B cell (primary cell): ENCODE results near the gene BACH2. TPM values are rescaled to one million over a fixed set of nuclear protein-coding genes. Genes with fewer than 3 reads are reported as not detected.
A peak's percentile ranks its signal among the peaks of the same experiment; 100 is the strongest.

ENCODE experiments used
- ATAC-seq: fragments of 200-7000 bp; cut with Tn5 transposase; one replicate; pipeline ENCODE4 v1.10.0; 2021; ENCODE audit warnings: low read depth, mild to moderate bottlenecking, moderate number of reproducible peaks, moderate library complexity
- CTCF ChIA-PET: fragments of 350-600 bp; sonication (Branson Sonifier 250); formaldehyde crosslinking; loops from one replicate; lab custom pipeline; 2021; ENCODE audit warnings: antibody characterized with exemption, inconsistent platforms; lab: Charles Lee
- POLR2A ChIA-PET: fragments of 350-600 bp; sonication (Branson Sonifier 250); formaldehyde crosslinking; loops from one replicate; lab custom pipeline; 2021; ENCODE audit warnings: antibody characterized with exemption; lab: Charles Lee
- DNase-seq: peaks from one replicate; pipeline ENCODE4 v3.0.0; 2013
- H2AFZ ChIP-seq: 2 replicates; pipeline ENCODE4 v1.6.1; 2012; ENCODE audit warnings: mild to moderate bottlenecking, low read depth, low read length; ENCODE audit not compliant: insufficient read depth, poor library complexity, severe bottlenecking
- H3K27ac ChIP-seq, 2 donors: 1 replicate in 1 of 2; 2 replicates in 1 of 2; pipeline ENCODE4 v1.5.1; 2012 to 2013; ENCODE audit warnings: low read length in 2 of 2, mild to moderate bottlenecking in 2 of 2, moderate library complexity in 1 of 2
- H3K27me3 ChIP-seq, 4 experiments: fragments of 200-600 bp in 1 of 4; sonication (generic) in 1 of 4; replicated peaks in 1 of 4; 1 replicate in 2 of 4; 2 replicates in 2 of 4; pipeline versions ENCODE4 v1.6.1 to v1.7.0; 2013 to 2016; ENCODE audit warnings: low read length in 3 of 4, mild to moderate bottlenecking in 2 of 4, mixed read lengths in 1 of 4, moderate library complexity in 1 of 4; ENCODE audit not compliant: insufficient read depth in 4 of 4, control insufficient read depth in 3 of 4; ENCODE audit errors: control extremely low read depth in 1 of 4
- H3K36me3 ChIP-seq, 2 experiments: replicated peaks in 1 of 2; 1 replicate in 1 of 2; 2 replicates in 1 of 2; pipeline versions ENCODE4 v1.6.1 to v1.7.1; 2013; ENCODE audit warnings: low read length in 1 of 2; ENCODE audit not compliant: insufficient read depth in 2 of 2, control insufficient read depth in 1 of 2; ENCODE audit errors: control extremely low read depth in 1 of 2, extremely low read depth in 1 of 2
- H3K4me1 ChIP-seq, 2 donors: fragments of 200-600 bp in 1 of 2; sonication (generic) in 1 of 2; 1 replicate in 1 of 2; 2 replicates in 1 of 2; pipeline versions ENCODE4 v1.5.1 to v1.6.1; 2013 to 2017; ENCODE audit warnings: low read length in 2 of 2; ENCODE audit not compliant: control insufficient read depth in 2 of 2, insufficient read depth in 2 of 2
- H3K4me2 ChIP-seq: replicated peaks from 2 replicates; pipeline ENCODE3; 2012; ENCODE audit warnings: mild to moderate bottlenecking, low read depth, low read length; ENCODE audit not compliant: poor library complexity, severe bottlenecking
- H3K4me3 ChIP-seq, 5 experiments: fragments of 200-600 bp in 1 of 5; sonication (generic) in 1 of 5; 1 replicate in 3 of 5; 2 replicates in 2 of 5; pipeline versions ENCODE4 v1.5.1 to v1.7.0; 2011 to 2016; ENCODE audit warnings: low read length in 4 of 5, mild to moderate bottlenecking in 4 of 5, low read depth in 2 of 5, control low read depth in 1 of 5, moderate library complexity in 1 of 5; ENCODE audit not compliant: insufficient read depth in 1 of 5; ENCODE audit errors: control extremely low read depth in 1 of 5, extremely low read depth in 1 of 5
- H3K79me2 ChIP-seq: fragments of 200-600 bp; sonication (generic); one replicate; pipeline ENCODE4 v1.6.0; 2016; ENCODE audit warnings: low read length; ENCODE audit not compliant: control insufficient read depth, insufficient read depth
- H3K9ac ChIP-seq: fragments of 200-600 bp; sonication (generic); 2 replicates; pipeline ENCODE4 v1.6.1; 2017; ENCODE audit warnings: mild to moderate bottlenecking, low read length, moderate library complexity
- H3K9me3 ChIP-seq, 3 donors: one replicate each; pipeline versions ENCODE4 v1.6.1 to v1.7.1; 2013; ENCODE audit warnings: low read length in 2 of 3; ENCODE audit not compliant: control insufficient read depth in 2 of 3, insufficient read depth in 1 of 3; ENCODE audit errors: control extremely low read depth in 1 of 3
- H4K20me1 ChIP-seq: 2 replicates; pipeline ENCODE4 v1.6.0; 2012; ENCODE audit warnings: mild to moderate bottlenecking, low read length; ENCODE audit not compliant: insufficient read depth, control insufficient read depth, poor library complexity, severe bottlenecking
- H3K27ac Mint-ChIP-seq: one replicate; pipeline ENCODE4 v1.8.0; 2021; ENCODE audit warnings: mixed read lengths
- H3K27me3 Mint-ChIP-seq: one replicate; pipeline ENCODE4 v1.8.0; 2021; ENCODE audit warnings: mixed read lengths
- H3K4me1 Mint-ChIP-seq: one replicate; pipeline ENCODE4 v1.8.0; 2021; ENCODE audit warnings: mixed read lengths
- H3K4me3 Mint-ChIP-seq: one replicate; pipeline ENCODE4 v1.8.0; 2021; ENCODE audit warnings: mixed read lengths
- H3K9me3 Mint-ChIP-seq: one replicate; pipeline ENCODE4 v1.8.0; 2022; ENCODE audit warnings: mixed read lengths; ENCODE audit not compliant: insufficient read depth
- WGBS: methylation state at CpG from one replicate; pipeline ENCODE4 v1.1.5; 2013; ENCODE audit warnings: missing lambda C conversion rate; ENCODE audit not compliant: insufficient coverage; 5-methylcytosine and 5-hydroxymethylcytosine counted together
- intact Hi-C: fragments of 100-400 bp; cut with micrococcal nuclease; formaldehyde crosslinking; loops from one replicate; pipeline ENCODE4 v1.10.0; 2022
- polyA plus RNA-seq: library from polyadenylated mRNA; depleted of rRNA; stranded (reverse); fragments of >200 nt; gene quantifications from 2 replicates; pipeline ENCODE4 v1.2.3, GENCODE V29; 2012
- total RNA-seq, 2 donors: library from RNA; stranded (reverse); fragments of 120-200 nt in 1 of 2; gene quantifications; 1 replicate in 1 of 2; 2 replicates in 1 of 2; pipeline versions ENCODE4 v1.2.3 to v1.2.4, GENCODE V29; 2013 to 2022
- TF ChIP-seq, protein P1 (sequence below): fragments of 200-600 bp; IDR thresholded peaks from one replicate; pipeline ENCODE4 v1.8.0; 2022; ENCODE audit warnings: antibody characterized with exemption, mild to moderate bottlenecking

BACH2 gene
- total and polyA plus RNA-seq, 2 donors (not counting 1 experiment from before 2014, with no cell fraction given) = 41.1 to 235 TPM

- H3K9ac ChIP-seq = peak overlapping the region; percentile 59
- Mint-ChIP-seq H3K4me1 (peaks cover 90% of the 10 kb centered on the region), H3K27ac (peak overlapping the region; percentile 90), H3K4me3 (peak overlapping the region; percentile 90), H3K27me3 (no peaks in the 10 kb centered on the region), H3K9me3 (no peaks in the 10 kb centered on the region)
- H3K36me3 ChIP-seq = peaks cover 1 to 15% of the 10 kb centered on the region in 2 experiments
- POLR2A ChIA-PET = interaction anchor here (0.7 kb wide), 1 partner anchor 199 kb away, joined by 3 read pairs; no protein-coding TSS in a partner anchor
- intact Hi-C loops = loop anchor here (1.0 to 10.0 kb wide), 12 partner anchors 8 to 725 kb away; partner anchors contain the start of genes CASP8AP2 and UBE2J1
- H3K79me2 ChIP-seq = peaks cover 97% of the 10 kb centered on the region
- peak overlapping the region; percentile 9 to 52 for H3K27ac ChIP-seq
- H2AFZ ChIP-seq = no peak overlapping the region
- CTCF ChIA-PET = interaction anchor here (1.0 to 1.4 kb wide), 2 partner anchors 137 to 139 kb away, joined by 3 to 5 read pairs; no protein-coding TSS in a partner anchor
- 37% methylated on average over 2 of the region's 11 CpGs for WGBS
- TF ChIP-seq, protein P1, sequence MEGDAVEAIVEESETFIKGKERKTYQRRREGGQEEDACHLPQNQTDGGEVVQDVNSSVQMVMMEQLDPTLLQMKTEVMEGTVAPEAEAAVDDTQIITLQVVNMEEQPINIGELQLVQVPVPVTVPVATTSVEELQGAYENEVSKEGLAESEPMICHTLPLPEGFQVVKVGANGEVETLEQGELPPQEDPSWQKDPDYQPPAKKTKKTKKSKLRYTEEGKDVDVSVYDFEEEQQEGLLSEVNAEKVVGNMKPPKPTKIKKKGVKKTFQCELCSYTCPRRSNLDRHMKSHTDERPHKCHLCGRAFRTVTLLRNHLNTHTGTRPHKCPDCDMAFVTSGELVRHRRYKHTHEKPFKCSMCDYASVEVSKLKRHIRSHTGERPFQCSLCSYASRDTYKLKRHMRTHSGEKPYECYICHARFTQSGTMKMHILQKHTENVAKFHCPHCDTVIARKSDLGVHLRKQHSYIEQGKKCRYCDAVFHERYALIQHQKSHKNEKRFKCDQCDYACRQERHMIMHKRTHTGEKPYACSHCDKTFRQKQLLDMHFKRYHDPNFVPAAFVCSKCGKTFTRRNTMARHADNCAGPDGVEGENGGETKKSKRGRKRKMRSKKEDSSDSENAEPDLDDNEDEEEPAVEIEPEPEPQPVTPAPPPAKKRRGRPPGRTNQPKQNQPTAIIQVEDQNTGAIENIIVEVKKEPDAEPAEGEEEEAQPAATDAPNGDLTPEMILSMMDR = no peak
- peaks cover 87% of the 10 kb centered on the region for H4K20me1 ChIP-seq
- peak overlapping the region; percentile 59 for H3K4me2 ChIP-seq
- H3K4me1 ChIP-seq = peaks cover 56 to 69% of the 10 kb centered on the region in 2 donors
- H3K27me3 ChIP-seq = no peaks in the 10 kb centered on the region
- ATAC-seq = peak; percentile 23
- peak overlapping the region in 4 of 5 experiments; percentile 11 to 48 (median 40) for H3K4me3 ChIP-seq
- DNase-seq = no peak
- no peaks in the 10 kb centered on the region for H3K9me3 ChIP-seq
Observed at GRCh38 chr6:90079560-90080490, 216.8 kb downstream of the BACH2 start.
